Astrocyte (in vitro differentiated cells and primary cell): ENCODE results near the gene ARF3. TPM values are rescaled to one million over a fixed set of nuclear protein-coding genes. Genes with fewer than 3 reads are reported as not detected.

Source experiments
- DNase-seq: peaks from one replicate; pipeline ENCODE4 v3.0.0-alpha.2; 2010; ENCODE audit warnings: low read depth
- FAIRE-seq: peaks from 2 replicates; lab custom pipeline; 2011; peaks lifted over from hg19 to GRCh38; lab: Jason Lieb, UNC
- H2AFZ ChIP-seq: 2 replicates; pipeline ENCODE4 v1.6.0; 2012; ENCODE audit warnings: low read depth, low read length, inconsistent platforms
- H3K27ac ChIP-seq: 2 replicates; pipeline ENCODE4 v1.5.1; 2011; ENCODE audit warnings: low read depth, low read length, inconsistent platforms
- H3K27me3 ChIP-seq: 2 replicates; pipeline ENCODE4 v1.6.0; 2011; ENCODE audit warnings: low read length, inconsistent platforms; ENCODE audit not compliant: insufficient read depth
- H3K36me3 ChIP-seq: 2 replicates; pipeline ENCODE4 v1.5.1; 2011; ENCODE audit warnings: low read length, inconsistent platforms; ENCODE audit not compliant: insufficient read depth
- H3K4me1 ChIP-seq: 2 replicates; pipeline ENCODE4 v1.5.1; 2011; ENCODE audit warnings: low read length, inconsistent platforms; ENCODE audit not compliant: insufficient read depth
- H3K4me2 ChIP-seq: 2 replicates; pipeline ENCODE4 v1.6.0; 2012; ENCODE audit warnings: low read length, inconsistent platforms
- H3K4me3 ChIP-seq: 2 replicates; pipeline ENCODE4 v1.5.1; 2011; ENCODE audit warnings: low read depth, mild to moderate bottlenecking, low read length, inconsistent platforms; ENCODE audit not compliant: insufficient read depth
- H3K79me2 ChIP-seq: 2 replicates; pipeline ENCODE4 v1.6.0; 2012; ENCODE audit warnings: mild to moderate bottlenecking, low read length, inconsistent platforms; ENCODE audit not compliant: insufficient read depth
- H3K9ac ChIP-seq: 2 replicates; pipeline ENCODE4 v1.6.0; 2012; ENCODE audit warnings: mild to moderate bottlenecking, low read length, inconsistent platforms
- H3K9me3 ChIP-seq: 2 replicates; pipeline ENCODE4 v1.5.1; 2012; ENCODE audit warnings: low read depth, mild to moderate bottlenecking, low read length, inconsistent platforms; ENCODE audit not compliant: insufficient read depth
- H4K20me1 ChIP-seq: 2 replicates; pipeline ENCODE4 v1.6.0; 2012; ENCODE audit warnings: low read length, inconsistent platforms; ENCODE audit not compliant: insufficient read depth
- H3K27ac Mint-ChIP-seq: one replicate; pipeline ENCODE4 v1.8.0; 2021; ENCODE audit warnings: mild to moderate bottlenecking, mixed read lengths; ENCODE audit not compliant: unreplicated experiment
- H3K27me3 Mint-ChIP-seq: one replicate; pipeline ENCODE4 v1.8.0; 2021; ENCODE audit warnings: low read depth, mixed read lengths; ENCODE audit not compliant: unreplicated experiment
- H3K36me3 Mint-ChIP-seq: one replicate; pipeline ENCODE4 v1.8.0; 2021; ENCODE audit warnings: low read depth, mixed read lengths; ENCODE audit not compliant: unreplicated experiment
- H3K4me1 Mint-ChIP-seq: one replicate; pipeline ENCODE4 v1.8.0; 2021; ENCODE audit warnings: low read depth, mixed read lengths; ENCODE audit not compliant: unreplicated experiment
- H3K4me3 Mint-ChIP-seq: one replicate; pipeline ENCODE4 v1.8.0; 2021; ENCODE audit warnings: mild to moderate bottlenecking, moderate library complexity, mixed read lengths; ENCODE audit not compliant: unreplicated experiment
- H3K9me3 Mint-ChIP-seq: one replicate; pipeline ENCODE4 v1.8.0; 2021; ENCODE audit warnings: mild to moderate bottlenecking, mixed read lengths; ENCODE audit not compliant: unreplicated experiment
- EZH2 ChIP-seq: IDR thresholded peaks from 2 replicates; pipeline ENCODE4 v1.6.1; 2012; ENCODE audit warnings: mild to moderate bottlenecking, low read length, inconsistent platforms; ENCODE audit not compliant: insufficient read depth
- total RNA-seq: library from RNA; stranded (reverse); gene quantifications from 2 replicates; pipeline ENCODE4 v1.2.1, GENCODE V29; 2021
- TF ChIP-seq, protein P1 (sequence below): IDR thresholded peaks from 2 replicates; pipeline ENCODE4 v1.5.1; 2011; ENCODE audit warnings: low read depth, mild to moderate bottlenecking, inconsistent platforms, low read length, moderate library complexity; ENCODE audit not compliant: insufficient read depth

ARF3 gene
- total RNA-seq, 1 donor from 2014 or later = 229 TPM

DNA sequence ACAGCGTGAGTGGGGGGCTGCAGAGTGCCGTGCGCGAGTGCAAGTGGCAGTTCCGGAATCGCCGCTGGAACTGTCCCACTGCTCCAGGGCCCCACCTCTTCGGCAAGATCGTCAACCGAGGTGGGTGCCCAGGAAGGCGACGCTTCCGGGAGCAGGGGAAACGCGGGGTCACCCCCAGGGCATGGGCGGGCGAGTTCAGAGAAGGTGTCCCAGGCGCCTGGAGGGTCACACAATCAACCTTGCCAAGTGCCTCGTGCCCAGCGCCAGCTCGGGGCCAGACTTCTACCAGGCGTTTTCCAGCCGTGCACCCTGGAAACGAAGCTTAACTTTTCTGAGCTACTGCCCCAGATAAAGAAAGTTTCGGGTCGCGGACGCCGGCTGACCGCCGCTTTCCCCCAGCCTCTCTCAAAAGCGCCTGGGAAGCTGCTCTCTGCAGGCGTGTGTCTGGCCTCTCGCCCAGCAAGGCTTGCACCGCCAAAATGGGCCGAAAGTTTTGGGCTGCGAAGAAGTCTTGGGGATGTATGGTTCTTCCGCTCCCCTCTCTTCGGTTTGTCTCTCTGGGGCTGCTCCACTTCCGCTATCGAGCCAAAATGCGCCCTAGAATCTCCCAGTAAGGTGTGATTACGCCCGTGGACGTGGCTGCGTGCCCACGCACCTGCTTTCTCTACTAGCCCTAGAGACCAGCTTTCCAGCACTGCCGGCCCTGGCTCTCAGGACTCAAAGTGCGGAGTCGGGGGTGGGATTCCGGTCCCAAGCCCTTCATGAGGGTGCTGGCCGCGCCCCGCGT, 22.5 kb upstream of the ARF3 start:
- no peak overlapping the region for H3K9ac ChIP-seq
- Mint-ChIP-seq H3K27ac (peak overlapping the region; percentile 41), H3K27me3 (peaks cover 85% of the 10 kb centered on the region), H3K36me3 (no peaks in the 10 kb centered on the region), H3K4me3 (no peak overlapping the region), H3K9me3 (peaks cover 14% of the 10 kb centered on the region), H3K4me1 (no peaks in the 10 kb centered on the region)
- H3K9me3 ChIP-seq = peaks cover 7% of the 10 kb centered on the region
- no peak for DNase-seq
- peaks cover 36% of the 10 kb centered on the region for H4K20me1 ChIP-seq
- no peaks in the 10 kb centered on the region for H3K36me3 ChIP-seq
- H3K27ac ChIP-seq = no peak overlapping the region
- no peak for FAIRE-seq
- no peak overlapping the region for H2AFZ ChIP-seq
- no peaks in the 10 kb centered on the region for H3K79me2 ChIP-seq
- TF ChIP-seq, protein P1, sequence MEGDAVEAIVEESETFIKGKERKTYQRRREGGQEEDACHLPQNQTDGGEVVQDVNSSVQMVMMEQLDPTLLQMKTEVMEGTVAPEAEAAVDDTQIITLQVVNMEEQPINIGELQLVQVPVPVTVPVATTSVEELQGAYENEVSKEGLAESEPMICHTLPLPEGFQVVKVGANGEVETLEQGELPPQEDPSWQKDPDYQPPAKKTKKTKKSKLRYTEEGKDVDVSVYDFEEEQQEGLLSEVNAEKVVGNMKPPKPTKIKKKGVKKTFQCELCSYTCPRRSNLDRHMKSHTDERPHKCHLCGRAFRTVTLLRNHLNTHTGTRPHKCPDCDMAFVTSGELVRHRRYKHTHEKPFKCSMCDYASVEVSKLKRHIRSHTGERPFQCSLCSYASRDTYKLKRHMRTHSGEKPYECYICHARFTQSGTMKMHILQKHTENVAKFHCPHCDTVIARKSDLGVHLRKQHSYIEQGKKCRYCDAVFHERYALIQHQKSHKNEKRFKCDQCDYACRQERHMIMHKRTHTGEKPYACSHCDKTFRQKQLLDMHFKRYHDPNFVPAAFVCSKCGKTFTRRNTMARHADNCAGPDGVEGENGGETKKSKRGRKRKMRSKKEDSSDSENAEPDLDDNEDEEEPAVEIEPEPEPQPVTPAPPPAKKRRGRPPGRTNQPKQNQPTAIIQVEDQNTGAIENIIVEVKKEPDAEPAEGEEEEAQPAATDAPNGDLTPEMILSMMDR = no peak
- TF ChIP-seq EZH2 = peak; percentile 88
- peaks cover 35% of the 10 kb centered on the region for H3K4me1 ChIP-seq
- peaks cover 90% of the 10 kb centered on the region for H3K27me3 ChIP-seq
- H3K4me2 ChIP-seq = peak overlapping the region; percentile 45
- no peak overlapping the region for H3K4me3 ChIP-seq

DNA sequence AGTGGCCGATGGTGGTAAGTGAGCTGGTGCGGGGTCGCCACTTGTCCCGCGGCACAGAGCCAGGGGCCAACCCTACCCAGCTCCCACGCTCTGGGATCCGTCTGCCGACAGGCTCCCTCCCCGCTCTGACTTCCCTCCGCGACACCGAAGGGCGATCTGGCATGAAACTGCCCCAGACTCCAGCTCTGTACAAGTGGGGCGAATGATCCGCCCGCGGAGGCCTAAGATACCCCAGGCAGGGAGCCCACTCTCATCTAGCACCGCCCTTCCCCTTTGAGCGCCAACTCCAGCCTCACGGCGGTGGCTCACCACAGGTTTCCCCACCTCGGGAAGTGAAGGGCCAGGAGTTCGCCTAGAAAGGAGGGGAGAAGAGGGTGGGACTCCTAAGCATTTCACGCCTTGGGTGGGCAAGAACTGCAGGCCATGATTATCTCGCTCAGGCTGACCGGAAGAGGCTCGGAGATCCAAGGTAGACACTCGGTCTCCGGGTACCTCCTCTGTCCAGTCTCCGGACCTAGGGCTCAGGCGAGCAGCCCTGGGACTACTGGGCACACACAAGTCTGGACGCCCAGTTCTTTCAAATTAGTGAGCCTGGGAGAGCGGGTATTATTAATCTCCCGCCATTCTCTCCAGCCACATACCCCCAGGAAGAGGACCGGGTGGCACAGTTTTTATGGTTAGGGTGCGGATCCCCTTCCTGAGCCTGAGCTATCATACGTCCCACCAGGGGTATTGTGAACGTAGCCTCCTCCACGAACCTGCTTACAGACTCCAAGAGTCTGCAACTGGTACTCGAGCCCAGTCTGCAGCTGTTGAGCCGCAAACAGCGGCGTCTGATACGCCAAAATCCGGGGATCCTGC, 21.7 kb upstream of the ARF3 start:
- Mint-ChIP-seq H3K27ac (peak overlapping the region; percentile 34), H3K36me3 (no peaks in the 10 kb centered on the region), H3K4me3 (no peak overlapping the region), H3K9me3 (peaks cover 14% of the 10 kb centered on the region), H3K4me1 (no peaks in the 10 kb centered on the region), H3K27me3 (peaks cover 85% of the 10 kb centered on the region)
- peak; percentile 71 for TF ChIP-seq EZH2
- TF ChIP-seq, protein P1 = no peak
- Histone ChIP-seq H3K79me2 (no peaks in the 10 kb centered on the region), H3K4me2 (peak overlapping the region; percentile 45), H3K27ac (no peak overlapping the region), H4K20me1 (peaks cover 32% of the 10 kb centered on the region), H3K4me3 (no peak overlapping the region), H3K36me3 (no peaks in the 10 kb centered on the region), H3K4me1 (peaks cover 43% of the 10 kb centered on the region), H3K9me3 (peaks cover 7% of the 10 kb centered on the region), H2AFZ (peak overlapping the region; percentile 34), H3K27me3 (peaks cover 90% of the 10 kb centered on the region), H3K9ac (no peak overlapping the region)
- DNase-seq (no peak), FAIRE-seq (no peak)
